Measurements from ENCODE around the gene STAMBP.
"Not testable (repeated sequence)": the region's sequence is repeated elsewhere in the genome, so short reads cannot be mapped to it uniquely, and the experiment has no call there.

Gene STAMBP

DNA sequence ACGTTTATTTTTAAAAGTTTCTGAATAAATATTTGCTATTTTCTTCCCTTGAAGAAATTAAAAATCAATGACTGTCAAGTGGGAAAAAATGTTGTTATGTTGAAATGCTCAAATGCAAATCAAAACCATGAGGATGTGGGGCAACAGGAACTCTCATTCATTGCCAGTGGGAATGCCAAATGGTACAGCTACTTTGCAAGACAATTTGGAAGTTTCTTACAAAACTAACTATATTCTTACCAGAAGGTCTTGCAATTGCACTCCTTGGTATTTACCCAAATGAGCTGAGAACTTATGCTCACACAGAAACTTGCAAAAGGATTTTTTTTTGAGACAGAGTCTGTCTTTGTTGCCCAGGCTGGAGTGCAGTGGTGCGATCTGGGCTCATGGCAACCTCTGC lies 56.6 kb downstream of the STAMBP start:
- H3K4me3 ChIP-seq (ENCODE audit: low read depth, low read length): no peak overlapping the region

DNA sequence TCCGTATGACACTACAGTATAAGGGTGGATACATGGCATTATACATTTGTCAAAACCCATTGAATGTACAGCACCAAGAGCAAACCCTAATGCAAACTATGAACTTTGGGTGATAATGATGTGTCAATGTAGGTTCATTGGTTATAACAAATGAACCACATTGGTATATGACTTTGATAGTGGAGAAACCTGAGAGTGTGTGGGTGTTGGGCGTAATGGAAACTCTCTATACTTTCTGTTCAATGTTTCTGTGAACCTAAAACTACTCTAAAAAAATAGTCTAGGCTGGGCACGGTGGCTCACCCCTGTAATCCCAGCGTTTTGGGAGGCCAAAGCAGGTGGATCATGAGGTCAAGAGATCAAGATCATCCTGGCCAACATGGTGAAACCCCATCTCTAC lies 57.6 kb downstream of the STAMBP start:
- no peak overlapping the region for H3K4me3 ChIP-seq (ENCODE audit: low read depth, low read length)

- H3K4me3 ChIP-seq (ENCODE audit: low read depth, low read length): not testable (repeated sequence)
Observed at GRCh38 chr2:73887596-73888353, 59.0 kb downstream of the STAMBP start.

- H3K4me3 ChIP-seq (ENCODE audit: low read depth, low read length): no peak overlapping the region
Observed at GRCh38 chr2:73888388-73888787, 59.6 kb downstream of the STAMBP start.

DNA sequence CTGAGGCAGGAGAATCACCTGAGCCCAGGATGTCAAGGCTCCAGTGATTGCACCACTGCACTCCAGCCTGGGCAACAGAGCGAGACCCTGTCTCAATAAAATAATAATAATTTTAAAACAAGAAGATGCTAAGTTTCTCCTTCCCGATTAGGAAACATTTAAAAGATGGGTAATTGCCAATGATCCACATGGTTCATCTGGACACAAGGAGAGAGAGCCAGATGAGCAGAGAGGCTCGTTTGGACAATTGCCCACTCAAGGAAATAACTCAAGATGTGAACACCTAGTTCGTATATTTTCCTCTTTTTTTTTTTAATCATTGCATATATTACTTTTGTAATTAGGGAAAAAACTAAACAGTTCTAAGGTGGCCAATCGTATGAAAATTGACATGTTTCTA lies 60.4 kb downstream of the STAMBP start:
- H3K4me3 ChIP-seq (ENCODE audit: low read depth, low read length): no peak overlapping the region

DNA sequence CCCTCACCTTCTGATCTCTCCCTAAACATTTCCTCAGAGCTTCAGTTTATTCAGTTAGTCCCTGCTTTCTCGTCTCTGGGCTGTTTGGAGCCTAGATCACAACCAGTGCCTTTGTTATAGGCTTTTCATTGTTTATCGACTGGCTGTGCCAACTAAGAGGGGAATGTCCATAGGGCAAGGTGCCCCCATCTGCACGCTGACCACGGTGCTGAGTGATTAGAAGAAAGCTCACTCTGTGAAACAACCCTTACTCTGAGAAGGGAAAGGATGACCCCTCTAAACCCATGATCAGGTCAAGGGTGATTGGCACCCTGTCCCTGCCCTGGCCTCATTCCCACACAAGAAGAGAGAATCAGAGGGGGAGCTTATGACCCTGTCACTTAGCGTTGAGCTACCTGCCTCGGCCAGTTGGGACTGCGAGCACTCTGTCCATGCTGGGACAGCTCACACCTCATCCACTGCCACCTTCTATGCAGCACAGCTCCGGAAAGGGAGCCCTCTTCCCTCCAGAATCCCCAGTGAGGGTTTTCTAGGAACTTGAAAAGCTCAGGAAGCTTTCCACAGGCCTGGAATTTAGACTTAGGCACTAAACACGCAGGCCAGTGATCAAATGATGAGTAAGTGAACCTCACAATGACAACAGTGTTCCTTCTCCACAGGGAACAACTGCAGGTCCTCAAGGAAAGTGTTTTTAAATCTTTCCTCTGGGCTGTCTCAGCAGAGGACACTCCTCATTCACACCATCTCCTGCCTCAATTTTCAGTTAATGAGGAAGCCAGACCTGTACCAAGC lies 61.7 kb downstream of the STAMBP start:
- no peak overlapping the region for H3K4me3 ChIP-seq (ENCODE audit: low read depth, low read length)

DNA sequence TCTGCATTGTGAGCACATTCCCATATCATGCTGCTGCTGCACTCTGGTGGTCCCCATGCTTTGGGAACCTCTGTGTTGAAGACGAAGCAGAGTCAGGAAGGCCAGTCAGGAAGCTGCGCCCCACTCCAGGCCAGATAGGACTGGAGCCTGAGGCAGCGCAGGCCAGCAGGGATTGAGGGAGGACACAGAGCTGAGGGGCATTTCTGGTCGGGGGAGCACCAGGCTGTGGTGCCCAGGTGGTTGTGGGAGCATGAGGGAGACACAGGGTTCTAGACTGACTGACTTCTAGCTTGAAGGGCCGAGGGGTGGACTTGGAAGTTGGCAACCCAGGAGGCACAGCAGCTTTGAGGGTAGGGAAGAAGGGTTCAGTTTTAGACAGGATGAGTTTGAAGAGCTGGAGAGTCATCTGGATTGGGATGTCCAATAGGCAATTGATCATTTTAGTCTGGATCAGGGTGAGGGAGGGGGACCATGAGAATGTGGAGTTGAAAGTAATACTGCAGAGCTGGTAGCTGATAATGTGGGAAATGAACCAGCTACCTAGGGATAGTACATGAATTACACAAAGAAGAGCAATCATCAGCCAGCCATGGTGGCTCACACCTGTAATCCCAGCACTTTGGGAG lies 62.6 kb downstream of the STAMBP start:
- no peak overlapping the region for H3K4me3 ChIP-seq (ENCODE audit: low read depth, low read length)

DNA sequence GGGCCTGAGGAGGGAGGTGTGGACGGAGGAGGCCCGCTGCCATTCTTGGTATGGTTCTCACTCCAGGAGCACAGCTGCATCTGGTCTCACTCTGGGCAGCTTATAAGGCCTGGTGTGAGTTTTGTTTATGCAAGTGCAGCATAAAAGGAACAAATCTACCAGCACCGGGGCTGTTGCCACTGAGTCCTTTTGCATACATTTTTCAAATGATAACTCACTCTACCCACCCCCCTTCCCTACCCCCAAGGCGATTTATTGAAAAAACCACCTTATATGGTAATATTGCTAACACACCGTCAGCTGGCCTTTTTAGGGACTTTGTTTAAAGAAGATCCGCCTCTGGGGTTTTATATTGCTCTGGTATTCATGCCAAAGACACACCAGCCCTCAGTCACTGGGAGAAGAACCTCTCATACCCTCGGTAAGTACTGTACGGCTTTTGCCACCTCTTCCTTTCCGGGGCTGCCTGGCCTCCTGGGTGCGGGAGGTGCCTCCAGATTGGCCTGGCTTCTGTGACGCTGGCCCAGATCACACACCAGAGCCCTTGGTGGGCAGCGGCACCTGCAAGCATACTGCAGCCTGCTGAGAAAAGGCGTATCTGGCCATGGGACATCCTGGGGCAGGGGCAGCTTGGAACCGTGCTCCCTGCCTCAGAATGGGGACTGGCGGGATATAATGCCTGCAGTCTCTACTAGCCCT lies 64.0 kb downstream of the STAMBP start, which contains the start of gene ACTG2:
TSS of gene ACTG2 (plus strand) at position 378 of the 699 bp plus-strand sequence. CDS start 8,304 bp downstream, outside the sequence.
- no peak within 1 kb of the TSS for H3K4me3 ChIP-seq (ENCODE audit: low read depth, low read length)

- no peak overlapping the region for H3K4me3 ChIP-seq (ENCODE audit: low read depth, low read length)
Observed at GRCh38 chr2:73893764-73894474, 65.2 kb downstream of the STAMBP start.

- no peak overlapping the region for H3K4me3 ChIP-seq (ENCODE audit: low read depth, low read length)
Observed at GRCh38 chr2:73894475-73894850, 65.7 kb downstream of the STAMBP start.

- H3K4me3 ChIP-seq (ENCODE audit: low read depth, low read length): no peak overlapping the region
Observed at GRCh38 chr2:73894877-73895276, 66.1 kb downstream of the STAMBP start.

DNA sequence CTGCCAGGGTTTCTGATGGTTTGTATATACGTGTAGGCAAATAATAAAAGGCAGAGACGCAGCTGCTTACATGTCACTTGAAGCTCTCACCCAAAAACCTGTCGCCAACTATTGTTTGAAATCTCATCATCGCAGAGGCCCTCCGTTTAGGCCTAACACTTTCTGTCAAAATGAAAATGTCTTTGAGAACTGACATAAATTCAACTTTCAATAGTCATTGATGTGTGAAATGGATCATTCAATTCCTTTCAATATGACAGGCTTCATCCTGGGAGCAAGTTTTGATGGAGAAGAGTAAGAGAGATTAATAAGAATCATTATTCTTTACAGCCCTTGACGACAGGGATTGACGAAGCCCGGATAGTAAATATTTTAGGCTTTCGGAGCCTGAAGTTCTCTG lies 66.7 kb downstream of the STAMBP start:
- no peak overlapping the region for H3K4me3 ChIP-seq (ENCODE audit: low read depth, low read length)

- no peak overlapping the region for H3K4me3 ChIP-seq (ENCODE audit: low read depth, low read length)
Observed at GRCh38 chr2:73896362-73897239, 67.8 kb downstream of the STAMBP start.

- H3K4me3 ChIP-seq (ENCODE audit: low read depth, low read length): no peak overlapping the region
Observed at GRCh38 chr2:73897240-73897583, 68.5 kb downstream of the STAMBP start.

GRCh38 chr2:73897934-73898333 lies 69.2 kb downstream of the STAMBP start:
- no peak overlapping the region for H3K4me3 ChIP-seq (ENCODE audit: low read depth, low read length)

- no peak overlapping the region for H3K4me3 ChIP-seq (ENCODE audit: low read depth, low read length)
Observed at GRCh38 chr2:73899801-73900336, 71.1 kb downstream of the STAMBP start.

- no peak overlapping the region for H3K4me3 ChIP-seq (ENCODE audit: low read depth, low read length)
Observed at GRCh38 chr2:73901143-73901542, 72.4 kb downstream of the STAMBP start.

DNA sequence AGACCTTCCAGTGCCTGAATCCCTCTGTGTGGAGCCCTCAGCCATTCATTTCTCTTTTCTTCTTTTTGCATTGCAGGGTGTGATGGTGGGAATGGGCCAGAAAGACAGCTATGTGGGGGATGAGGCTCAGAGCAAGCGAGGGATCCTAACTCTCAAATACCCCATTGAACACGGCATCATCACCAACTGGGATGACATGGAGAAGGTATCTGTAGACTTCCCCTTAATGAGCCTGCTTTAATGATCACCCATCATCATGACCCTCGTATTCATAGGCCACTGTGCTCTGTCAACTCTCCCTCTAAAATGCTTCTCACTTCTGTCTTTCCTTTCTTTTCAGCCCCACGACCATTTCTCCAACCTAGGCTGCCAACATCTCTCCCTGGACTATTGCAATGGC lies 73.5 kb downstream of the STAMBP start:
- no peak overlapping the region for H3K4me3 ChIP-seq (ENCODE audit: low read depth, low read length)

DNA sequence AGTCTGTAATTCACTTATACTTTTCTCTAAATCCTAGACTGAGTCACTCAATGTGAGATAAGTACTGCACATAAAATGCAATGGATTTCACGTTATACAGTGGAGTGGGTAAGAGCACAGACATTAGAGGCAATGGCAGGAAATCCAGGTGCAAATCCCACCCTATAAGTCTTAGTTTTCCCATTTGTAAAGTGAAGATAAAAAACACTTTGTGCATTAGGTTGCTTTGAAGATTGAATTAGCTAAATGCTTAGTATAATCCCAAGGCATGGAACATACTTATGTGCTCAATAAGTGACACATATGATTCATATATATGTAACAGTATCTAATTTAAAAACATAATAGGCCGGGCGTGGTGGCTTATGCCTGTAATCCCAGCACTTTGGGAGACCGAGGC lies 74.6 kb downstream of the STAMBP start:
- H3K4me3 ChIP-seq (ENCODE audit: low read depth, low read length): no peak overlapping the region

Data from iPS-11a (cell line).